Muscle of back (tissue), 11 donors: ENCODE measurements around the gene LURAP1L. TPM values are rescaled to one million over a fixed set of nuclear protein-coding genes. Genes with fewer than 3 reads are reported as not detected.
"Not testable (repeated sequence)": the region's sequence is repeated elsewhere in the genome, so short reads cannot be mapped to it uniquely, and the experiment has no call there.

Experiments used
- DNase-seq, 3 donors: peaks; one replicate each; pipeline versions ENCODE4 v3.0.0 to v3.0.0-alpha.2; 2013
- polyA plus RNA-seq, 10 donors: library from polyadenylated mRNA; unstranded; fragments of 120-200 nt; gene quantifications; one replicate each; pipeline ENCODE4 v1.2.1, GENCODE V29; 2013; ENCODE audit not compliant: insufficient read length in 10 of 10

The LURAP1L gene
- polyA plus RNA-seq, 10 donors = 9.1 to 23.0 (median 11.8) TPM

DNA sequence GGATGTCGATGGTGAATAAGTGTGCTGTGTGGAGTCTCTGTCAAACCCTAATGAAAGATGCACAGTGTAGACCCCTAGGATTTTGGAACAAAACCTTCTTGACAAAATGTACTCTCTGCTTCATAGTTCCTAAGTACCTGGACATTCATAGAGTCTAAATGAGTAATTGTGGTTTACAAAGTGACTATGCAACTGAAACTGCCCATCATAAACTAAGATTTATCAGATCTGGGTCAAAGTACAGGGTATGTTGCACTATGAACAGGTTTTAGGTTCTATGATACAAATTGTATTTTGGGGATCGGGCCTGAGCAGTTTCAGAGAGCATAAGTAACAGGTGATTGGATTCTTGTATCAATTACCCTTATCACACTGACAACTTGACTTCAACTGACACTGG, 79.4 kb downstream of the LURAP1L start:
- no peak for DNase-seq

- DNase-seq = no peak
Observed at GRCh38 chr9:12855066-12855465, 80.2 kb downstream of the LURAP1L start.

DNA sequence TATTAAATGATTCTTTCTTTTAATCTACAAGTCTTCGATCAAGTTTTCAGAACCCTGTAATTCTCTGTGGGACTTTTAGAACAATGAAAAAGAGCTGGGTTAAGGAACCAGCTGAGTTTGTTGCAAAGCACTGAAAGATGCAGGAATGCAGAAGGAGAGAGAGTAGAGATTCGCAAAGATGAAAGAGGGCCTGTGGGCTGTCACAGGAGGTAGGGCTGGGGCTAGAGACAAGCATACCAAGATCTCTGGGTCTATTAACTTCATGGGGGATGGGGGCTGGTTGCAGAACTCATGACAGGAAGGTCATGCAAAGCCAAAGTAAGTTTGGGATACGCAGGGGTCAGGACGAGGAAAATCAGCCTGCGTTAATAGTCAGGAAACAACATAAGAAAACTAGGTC, 81.8 kb downstream of the LURAP1L start:
- no peak for DNase-seq

DNA sequence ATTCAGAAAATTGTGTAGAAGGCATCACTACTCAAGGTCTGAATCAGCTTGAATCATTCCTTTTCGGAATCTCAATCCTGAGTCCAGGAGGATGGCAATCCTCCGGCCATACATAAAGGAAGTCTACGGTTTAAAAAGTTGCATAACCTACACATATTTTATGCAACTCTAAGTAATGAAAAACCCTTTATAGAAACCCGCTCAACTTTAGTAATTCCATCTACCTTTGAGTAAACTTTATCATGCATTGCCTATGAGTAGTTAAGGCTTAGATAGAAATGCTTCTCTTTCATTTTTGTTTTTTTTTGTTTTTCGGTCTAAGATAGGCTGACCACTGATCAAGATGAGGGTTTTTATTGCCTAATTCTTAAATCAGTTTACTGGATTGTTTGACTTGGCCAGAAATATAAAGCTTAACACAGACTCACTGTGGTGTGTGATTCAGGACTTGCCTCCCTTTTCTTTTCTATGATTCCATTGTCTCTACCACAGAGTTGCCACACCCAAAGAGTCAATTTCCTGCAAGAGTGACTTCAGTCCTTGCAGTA, 85.0 kb downstream of the LURAP1L start:
- peak in 1 of 3 donors; percentile 40 for DNase-seq

DNA sequence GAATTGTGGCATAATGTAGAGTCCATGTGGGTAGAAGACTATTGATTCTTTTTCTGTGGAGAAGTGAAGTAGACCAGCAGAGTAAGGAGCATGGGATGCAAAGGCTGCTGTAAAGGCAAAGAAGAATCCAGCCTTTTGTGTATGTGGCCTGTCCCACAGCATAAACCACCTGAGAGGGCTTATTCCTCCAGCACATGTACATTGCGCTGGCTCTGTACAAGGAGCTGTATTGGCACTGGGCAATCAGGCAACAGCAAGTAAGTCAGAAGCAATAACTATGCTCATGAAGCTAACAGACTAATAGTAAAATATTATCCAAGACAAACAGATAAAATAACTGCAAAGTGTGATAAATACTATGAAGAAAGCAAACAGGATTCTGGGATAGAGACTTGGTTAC, 86.2 kb downstream of the LURAP1L start:
- DNase-seq = no peak

- DNase-seq = peak in 1 of 3 donors; percentile 31
Observed at GRCh38 chr9:12862611-12863410, 88.0 kb downstream of the LURAP1L start.

DNA sequence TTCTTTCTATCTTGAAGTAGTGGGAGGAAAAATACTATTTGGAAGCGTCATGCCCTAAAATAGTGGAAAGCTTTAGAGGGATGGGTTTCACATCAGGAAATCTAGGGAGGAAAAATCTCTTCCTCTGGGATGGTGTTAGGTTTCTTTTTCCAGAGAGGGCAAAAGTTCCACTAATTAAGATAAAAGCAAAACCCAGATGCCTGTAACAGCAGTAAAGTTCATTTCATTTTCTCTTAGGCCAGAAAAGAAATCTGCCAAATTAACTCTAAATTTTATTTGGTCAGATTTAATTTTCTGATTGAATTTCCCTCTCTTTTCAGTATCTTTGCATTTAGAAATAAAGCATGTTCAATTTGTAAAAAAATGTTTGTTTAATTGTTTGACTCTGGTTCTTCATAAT, 88.8 kb downstream of the LURAP1L start:
- DNase-seq = peak in 1 of 3 donors; percentile 32

DNA sequence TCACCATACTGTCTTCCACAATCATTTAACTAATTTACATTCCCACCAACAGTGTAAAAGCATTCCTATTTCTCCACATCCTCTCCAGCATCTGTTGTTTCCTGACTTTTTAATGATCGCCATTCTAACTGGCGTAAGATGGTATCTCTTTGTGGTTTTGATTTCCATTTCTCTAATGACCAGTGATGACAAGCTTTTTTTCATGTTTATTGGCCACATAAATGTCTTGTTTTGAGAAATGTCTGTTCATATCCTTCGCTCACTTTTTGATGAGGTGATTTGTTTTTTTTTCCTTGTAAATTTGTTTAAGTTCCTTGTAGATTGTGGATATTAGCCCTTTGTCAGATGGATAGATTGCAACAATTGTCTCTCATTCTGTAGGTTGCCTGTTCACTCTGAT, 90.6 kb downstream of the LURAP1L start:
- not testable (repeated sequence) for DNase-seq

Other genes with a start within 250 kb of the LURAP1L start
- 10 to 100 TPM in 2 of 10 donors, under 1 TPM in 8; 0.09 to 47.8 (median 0.41) TPM for gene TYRP1, start 81.6 kb upstream of the LURAP1L start, polyA plus RNA-seq